Activated B cell treated with CpG ODN at 0.5 μM for 24 hours (primary cell): ENCODE results near the gene GALNT17. TPM values are rescaled to one million over a fixed set of nuclear protein-coding genes. Genes with fewer than 3 reads are reported as not detected.

Experiments used
- ATAC-seq: fragments of 200-7000 bp; cut with Tn5 transposase; one replicate; pipeline ENCODE4 v1.10.0; 2021; ENCODE audit warnings: low read depth, mild to moderate bottlenecking, moderate library complexity
- CTCF ChIA-PET: fragments of 350-600 bp; sonication (Branson Sonifier 250); formaldehyde crosslinking; loops from one replicate; lab custom pipeline; 2021; ENCODE audit warnings: antibody characterized with exemption; lab: Charles Lee
- POLR2A ChIA-PET: fragments of 350-600 bp; sonication (Branson Sonifier 250); formaldehyde crosslinking; loops from one replicate; lab custom pipeline; 2021; ENCODE audit warnings: antibody characterized with exemption; lab: Charles Lee
- DNase-seq: peaks from one replicate; pipeline ENCODE4 v3.0.0; 2022
- H3K27ac Mint-ChIP-seq: one replicate; pipeline ENCODE4 v1.8.0; 2020; ENCODE audit warnings: mixed read lengths
- H3K27me3 Mint-ChIP-seq: one replicate; pipeline ENCODE4 v1.8.0; 2021; ENCODE audit warnings: mixed read lengths
- H3K36me3 Mint-ChIP-seq: one replicate; pipeline ENCODE4 v1.8.0; 2021; ENCODE audit warnings: low read depth, mixed read lengths
- H3K4me1 Mint-ChIP-seq: one replicate; pipeline ENCODE4 v1.8.0; 2021; ENCODE audit warnings: mixed read lengths
- H3K4me3 Mint-ChIP-seq: one replicate; pipeline ENCODE4 v1.8.0; 2020; ENCODE audit warnings: mild to moderate bottlenecking, mixed read lengths
- H3K9me3 Mint-ChIP-seq: one replicate; pipeline ENCODE4 v1.8.0; 2020; ENCODE audit warnings: mixed read lengths
- CTCF ChIP-seq: fragments of 200-600 bp; IDR thresholded peaks from one replicate; pipeline ENCODE4 v1.8.0; 2022; ENCODE audit warnings: antibody characterized with exemption, mild to moderate bottlenecking
- intact Hi-C: fragments of 100-400 bp; cut with micrococcal nuclease; formaldehyde crosslinking; loops from one replicate; pipeline ENCODE4 v1.15.1; 2024
- total RNA-seq: library from RNA; stranded (reverse); gene quantifications from 2 replicates; pipeline ENCODE4 v1.2.3, GENCODE V29; 2022

The GALNT17 gene
- total RNA-seq, 1 donor from 2014 or later: not detected

- ATAC-seq: no peak
- Mint-ChIP-seq H3K4me3 (no peak overlapping the region), H3K4me1 (no peaks in the 10 kb centered on the region), H3K9me3 (peaks cover 8% of the 10 kb centered on the region), H3K27ac (no peak overlapping the region), H3K27me3 (no peaks in the 10 kb centered on the region), H3K36me3 (no peaks in the 10 kb centered on the region)
- no peak for DNase-seq
- intact Hi-C loops: no loop called here
- CTCF ChIA-PET: no interaction called here
- TF ChIP-seq CTCF: no peak
- POLR2A ChIA-PET: no interaction called here
Observed at GRCh38 chr7:71326595-71326994, 194.7 kb downstream of the GALNT17 start.

GRCh38 chr7:71327946-71328345 lies 196.0 kb downstream of the GALNT17 start:
- intact Hi-C loops: no loop called here
- Mint-ChIP-seq H3K27me3 (no peaks in the 10 kb centered on the region), H3K36me3 (no peaks in the 10 kb centered on the region), H3K9me3 (peaks cover 6% of the 10 kb centered on the region), H3K27ac (no peak overlapping the region), H3K4me3 (no peak overlapping the region), H3K4me1 (no peaks in the 10 kb centered on the region)
- POLR2A ChIA-PET: no interaction called here
- CTCF ChIA-PET: no interaction called here
- DNase-seq (no peak), ATAC-seq (no peak)
- TF ChIP-seq CTCF: no peak

GRCh38 chr7:71329030-71329660 lies 197.2 kb downstream of the GALNT17 start:
- ATAC-seq (no peak), DNase-seq (no peak)
- no peaks in the 10 kb centered on the region for H3K36me3 Mint-ChIP-seq
- intact Hi-C loops: no loop called here
- no peak for TF ChIP-seq CTCF
- H3K27ac Mint-ChIP-seq: no peak overlapping the region
- H3K4me1 Mint-ChIP-seq: no peaks in the 10 kb centered on the region
- ChIA-PET CTCF (no interaction called here), POLR2A (no interaction called here)
- H3K4me3 Mint-ChIP-seq: no peak overlapping the region
- peaks cover 3% of the 10 kb centered on the region for H3K9me3 Mint-ChIP-seq
- no peaks in the 10 kb centered on the region for H3K27me3 Mint-ChIP-seq

- intact Hi-C loops: no loop called here
- Mint-ChIP-seq H3K27me3 (no peaks in the 10 kb centered on the region), H3K27ac (no peak overlapping the region), H3K9me3 (peaks cover 5% of the 10 kb centered on the region), H3K4me1 (no peaks in the 10 kb centered on the region), H3K36me3 (no peaks in the 10 kb centered on the region), H3K4me3 (no peak overlapping the region)
- no peak for TF ChIP-seq CTCF
- ATAC-seq: no peak
- POLR2A ChIA-PET: no interaction called here
- no peak for DNase-seq
- CTCF ChIA-PET: no interaction called here
Observed at GRCh38 chr7:71332207-71332606, 200.3 kb downstream of the GALNT17 start.

GRCh38 chr7:71334541-71334940 lies 202.6 kb downstream of the GALNT17 start:
- H3K4me1 Mint-ChIP-seq: no peaks in the 10 kb centered on the region
- H3K27ac Mint-ChIP-seq: no peak overlapping the region
- intact Hi-C loops: no loop called here
- ChIA-PET POLR2A (no interaction called here), CTCF (no interaction called here)
- DNase-seq: no peak
- TF ChIP-seq CTCF: no peak
- no peaks in the 10 kb centered on the region for H3K27me3 Mint-ChIP-seq
- no peaks in the 10 kb centered on the region for H3K36me3 Mint-ChIP-seq
- no peak overlapping the region for H3K4me3 Mint-ChIP-seq
- peaks cover 2% of the 10 kb centered on the region for H3K9me3 Mint-ChIP-seq
- no peak for ATAC-seq
